SK-N-SH (cell line): ENCODE measurements around the gene CHST11. TPM values are rescaled to one million over a fixed set of nuclear protein-coding genes. Genes with fewer than 3 reads are reported as not detected.

Experiments
- CTCF ChIA-PET: fragments of 300-600, 350-600 bp; formaldehyde crosslinking; extraction: SDS; loops from one replicate; lab custom pipeline; 2021; lab: Yijun Ruan, JAX
- POLR2A ChIA-PET: fragments of 350-600 bp; sonication (Branson Sonifier 250); formaldehyde crosslinking; extraction: SDS; loops from one replicate; lab custom pipeline; 2020; ENCODE audit warnings: antibody characterized with exemption, inconsistent platforms; lab: Yijun Ruan, JAX
- DNase-seq: peaks from one replicate; pipeline ENCODE4 v3.0.0; 2012
- H2AFZ ChIP-seq: fragments of 200-600 bp; sonication (generic); 2 replicates; pipeline ENCODE4 v1.8.1; 2016; ENCODE audit warnings: antibody characterized with exemption, mild to moderate bottlenecking, low read depth
- H3F3A ChIP-seq: fragments of 200-600 bp; sonication (generic); replicated peaks from 2 replicates; pipeline ENCODE3; 2016; ENCODE audit warnings: antibody characterized with exemption, mild to moderate bottlenecking; ENCODE audit not compliant: insufficient read depth
- H3K27ac ChIP-seq, 2 experiments: fragments of 200-500 bp in 1 of 2; fragments of 200-600 bp in 1 of 2; sonication (Bioruptor generic) in 1 of 2; sonication (generic), shearing (Covaris generic) in 1 of 2; 2 replicates each; pipeline versions ENCODE4 v1.5.1 to v1.6.1; 2014 to 2016; ENCODE audit warnings: low read depth in 2 of 2, inconsistent platforms in 1 of 2, low read length in 1 of 2, mild to moderate bottlenecking in 1 of 2, mixed read lengths in 1 of 2
- H3K27me3 ChIP-seq: fragments of 200-600 bp; sonication (generic), shearing (Covaris generic); 2 replicates; pipeline ENCODE4 v1.6.1; 2016; ENCODE audit warnings: mixed run types; ENCODE audit not compliant: insufficient read depth
- H3K36me3 ChIP-seq, 2 experiments: fragments of 200-500 bp in 1 of 2; fragments of 200-600 bp in 1 of 2; sonication (Bioruptor generic) in 1 of 2; sonication (generic) in 1 of 2; replicated peaks in 1 of 2; 2 replicates each; pipeline versions ENCODE3 to v1.5.1; 2014 to 2016; ENCODE audit warnings: low read length in 1 of 2, mild to moderate bottlenecking in 1 of 2; ENCODE audit not compliant: insufficient read depth in 2 of 2, control insufficient read depth in 1 of 2
- H3K4me1 ChIP-seq, 2 experiments: fragments of 200-500 bp in 1 of 2; fragments of 200-600 bp in 1 of 2; sonication (Bioruptor generic) in 1 of 2; sonication (generic), shearing (Covaris generic) in 1 of 2; 2 replicates each; pipeline versions ENCODE4 v1.5.1 to v1.6.1; 2014 to 2016; ENCODE audit warnings: low read depth in 1 of 2, low read length in 1 of 2, mixed run types in 1 of 2; ENCODE audit not compliant: insufficient read depth in 2 of 2, control insufficient read depth in 1 of 2
- H3K4me2 ChIP-seq: fragments of 200-600 bp; sonication (generic), shearing (Covaris generic); 2 replicates; pipeline ENCODE4 v1.6.1; 2017; ENCODE audit warnings: mixed run types
- H3K4me3 ChIP-seq, 2 experiments: fragments of 200-500 bp in 1 of 2; fragments of 200-600 bp in 1 of 2; sonication (Bioruptor generic) in 1 of 2; sonication (generic), shearing (Covaris generic) in 1 of 2; 2 replicates each; pipeline versions ENCODE4 v1.5.1 to v1.8.1; 2014 to 2016; ENCODE audit warnings: low read depth in 2 of 2, inconsistent platforms in 1 of 2, low read length in 1 of 2, mild to moderate bottlenecking in 1 of 2, mixed read lengths in 1 of 2, moderate library complexity in 1 of 2
- H3K79me2 ChIP-seq: fragments of 200-600 bp; sonication (generic); 2 replicates; pipeline ENCODE4 v1.8.1; 2017; ENCODE audit warnings: mild to moderate bottlenecking; ENCODE audit not compliant: insufficient read depth
- H3K9ac ChIP-seq: fragments of 200-600 bp; sonication (generic); 2 replicates; pipeline ENCODE4 v1.6.1; 2017; ENCODE audit warnings: mixed run types
- H3K9me2 ChIP-seq: fragments of 200-600 bp; sonication (generic); 2 replicates; pipeline ENCODE4 v1.6.1; 2017; ENCODE audit warnings: mixed run types
- H3K9me3 ChIP-seq: fragments of 200-600 bp; sonication (generic); 2 replicates; pipeline ENCODE4 v1.6.1; 2017; ENCODE audit warnings: mixed run types, mild to moderate bottlenecking, moderate library complexity
- H4K20me1 ChIP-seq: fragments of 200-600 bp; sonication (generic); 2 replicates; pipeline ENCODE4 v1.6.1; 2017; ENCODE audit warnings: mild to moderate bottlenecking, mixed run types; ENCODE audit not compliant: insufficient read depth
- CTCF ChIP-seq: fragments of 200-600 bp; sonication (generic); IDR thresholded peaks from 2 replicates; pipeline ENCODE4 v1.6.1; 2017; ENCODE audit warnings: antibody characterized with exemption, mild to moderate bottlenecking, moderate library complexity
- EZH2phosphoT487 ChIP-seq: fragments of 200-600 bp; sonication (generic); IDR thresholded peaks from 2 replicates; pipeline ENCODE4 v1.6.1; 2017; ENCODE audit warnings: low read depth, mixed run types, mild to moderate bottlenecking, antibody characterized with exemption, moderate library complexity, borderline replicate concordance
- FOSL2 ChIP-seq: IDR thresholded peaks from 2 replicates; pipeline ENCODE4 v1.4.0; 2012; ENCODE audit warnings: low read depth, mild to moderate bottlenecking, moderate library complexity, borderline replicate concordance
- FOXJ3 ChIP-seq: sonication (generic); formaldehyde crosslinking; IDR thresholded peaks from 2 replicates; pipeline ENCODE4 v1.5.1; 2020; ENCODE audit warnings: mild to moderate bottlenecking, missing genetic modification reagents
- GATA2 ChIP-seq: sonication (generic); formaldehyde crosslinking; IDR thresholded peaks from 2 replicates; pipeline ENCODE4 v1.5.0; 2020; ENCODE audit warnings: mild to moderate bottlenecking, missing genetic modification reagents
- RAD21 ChIP-seq: IDR thresholded peaks from 2 replicates; pipeline ENCODE4 v1.6.1; 2012; ENCODE audit warnings: mild to moderate bottlenecking, low read length
- RCOR1 ChIP-seq: fragments of 150-350 bp; IDR thresholded peaks from 2 replicates; pipeline ENCODE4 v1.6.1; 2017; ENCODE audit warnings: antibody characterized with exemption, low read length
- RFX5 ChIP-seq: IDR thresholded peaks from 2 replicates; pipeline ENCODE4 v1.6.1; 2012; ENCODE audit warnings: mild to moderate bottlenecking, improper control_type of control experiment, low read length
- RXRA ChIP-seq: IDR thresholded peaks from 2 replicates; pipeline ENCODE4 v1.4.0; 2012; ENCODE audit warnings: low read depth, mild to moderate bottlenecking, borderline replicate concordance
- SIN3A ChIP-seq: IDR thresholded peaks from 2 replicates; pipeline ENCODE4 v1.6.1; 2012; ENCODE audit warnings: low read depth, mild to moderate bottlenecking, low read length, moderate library complexity, borderline replicate concordance
- SMC3 ChIP-seq: IDR thresholded peaks from 2 replicates; pipeline ENCODE4 v1.6.1; 2012; ENCODE audit warnings: low read depth, low read length, improper control_type of control experiment
- TCF12 ChIP-seq: IDR thresholded peaks from 2 replicates; pipeline ENCODE4 v1.4.0; 2012
- ZBTB33 ChIP-seq: IDR thresholded peaks from 2 replicates; pipeline ENCODE4 v1.4.0; 2012; ENCODE audit warnings: low read depth, borderline replicate concordance
- WGBS: methylation state at CpG from one replicate; pipeline ENCODE4 v1.1.6; 2017; ENCODE audit warnings: low lambda C conversion rate; 5-methylcytosine and 5-hydroxymethylcytosine counted together
- polyA plus RNA-seq, 3 experiments: library from polyadenylated mRNA; depleted of rRNA; stranded (reverse); fragments of >200 nt; gene quantifications; 2 replicates each; pipeline ENCODE4 v1.2.3, GENCODE V29; 2012

Gene CHST11
- polyA plus RNA-seq, 1 of the 3 experiments (the other 2 are of a cell fraction) = 18.6 TPM

GRCh38 chr12:104747330-104747729, 290.6 kb downstream of the CHST11 start (continued):
- no peak for TF ChIP-seq CTCF
- TF ChIP-seq, all 33 proteins: peak for 0

- POLR2A ChIA-PET = no interaction called here
- CTCF ChIA-PET = no interaction called here
Measured at GRCh38 chr12:104747955-104748354, 291.2 kb downstream of the CHST11 start.

More at GRCh38 chr12:104747955-104748354, 291.2 kb downstream of the CHST11 start:
- no peak overlapping the region for H2AFZ ChIP-seq
- peaks cover 3 to 11% of the 10 kb centered on the region in 2 experiments; a peak in 1 of 4 replicates for H3K4me1 ChIP-seq
- no peak overlapping the region for H3K9ac ChIP-seq
- no peak overlapping the region for H3K4me2 ChIP-seq
- no peak overlapping the region for H3K4me3 ChIP-seq
- H3K27me3 ChIP-seq = no peaks in the 10 kb centered on the region
- no peaks in the 10 kb centered on the region for H3K9me3 ChIP-seq
- no peaks in the 10 kb centered on the region for H4K20me1 ChIP-seq
- H3K36me3 ChIP-seq = no peaks in the 10 kb centered on the region
- no peaks in the 10 kb centered on the region for H3K79me2 ChIP-seq
- TF ChIP-seq SIN3A (no peak), TCF12 (no peak), RFX5 (no peak), CTCF (no peak), FOSL2 (no peak), RCOR1 (no peak), SMC3 (no peak), ZBTB33 (no peak), EZH2phosphoT487 (no peak), GATA2 (CRISPR knock-in tag) (no peak), RAD21 (no peak), RXRA (no peak), FOXJ3 (no peak)
- no peak overlapping the region for H3K27ac ChIP-seq
- 60% methylated on average over 8 of the region's 8 CpGs for WGBS
- no peaks in the 10 kb centered on the region for H3F3A ChIP-seq
- no peak for DNase-seq
- no peaks in the 10 kb centered on the region for H3K9me2 ChIP-seq
